ENCODE measurements around the gene FAM32A. TPM values are rescaled to one million over a fixed set of nuclear protein-coding genes. Genes with fewer than 3 reads are reported as not detected.

FAM32A gene
- total RNA-seq, 1 donor from 2014 or later: 84.4 TPM

- Mint-ChIP-seq H3K36me3 (ENCODE audit: low read depth) (no peaks in the 10 kb centered on the region), H3K4me3 (peak overlapping the region; percentile 86), H3K9me3 (no peaks in the 10 kb centered on the region), H3K4me1 (peaks cover 20% of the 10 kb centered on the region), H3K27me3 (ENCODE audit: low read depth) (no peaks in the 10 kb centered on the region), H3K27ac (ENCODE audit: unreplicated experiment) (no peak overlapping the region)
- no peak for DNase-seq (ENCODE audit: low read depth, low spot score)
- no peak for TF ChIP-seq CTCF (conservative IDR thresholded peaks at IDR 0.05)
Measured at GRCh38 chr19:16199275-16199932, 14.2 kb downstream of the FAM32A start.

GRCh38 chr19:16200038-16201010 is 15.1 kb downstream of the FAM32A start:
- no peak for DNase-seq (ENCODE audit: low read depth, low spot score)
- Mint-ChIP-seq H3K36me3 (ENCODE audit: low read depth) (no peaks in the 10 kb centered on the region), H3K9me3 (no peaks in the 10 kb centered on the region), H3K27ac (ENCODE audit: unreplicated experiment) (no peak overlapping the region), H3K27me3 (ENCODE audit: low read depth) (no peaks in the 10 kb centered on the region), H3K4me3 (peak overlapping the region; percentile 79), H3K4me1 (peaks cover 20% of the 10 kb centered on the region)
- no peak for TF ChIP-seq CTCF (conservative IDR thresholded peaks at IDR 0.05)

GRCh38 chr19:16201011-16201391 is 15.8 kb downstream of the FAM32A start:
- H3K9me3 Mint-ChIP-seq: no peaks in the 10 kb centered on the region
- no peak for DNase-seq (ENCODE audit: low read depth, low spot score)
- no peak for TF ChIP-seq CTCF (conservative IDR thresholded peaks at IDR 0.05)
- H3K4me1 Mint-ChIP-seq: peaks cover 20% of the 10 kb centered on the region
- peak overlapping the region; percentile 79 for H3K4me3 Mint-ChIP-seq
- no peaks in the 10 kb centered on the region for H3K27me3 Mint-ChIP-seq (ENCODE audit: low read depth)
- H3K36me3 Mint-ChIP-seq (ENCODE audit: low read depth): no peaks in the 10 kb centered on the region
- peak overlapping the region; percentile 69 for H3K27ac Mint-ChIP-seq (ENCODE audit: unreplicated experiment)

GRCh38 chr19:16202320-16203255 is 17.4 kb downstream of the FAM32A start:
- H3K36me3 Mint-ChIP-seq (ENCODE audit: low read depth): no peaks in the 10 kb centered on the region
- peaks cover 11% of the 10 kb centered on the region for H3K4me1 Mint-ChIP-seq
- no peaks in the 10 kb centered on the region for H3K9me3 Mint-ChIP-seq
- H3K4me3 Mint-ChIP-seq: peak overlapping the region; percentile 58
- H3K27ac Mint-ChIP-seq (ENCODE audit: unreplicated experiment): no peak overlapping the region
- no peaks in the 10 kb centered on the region for H3K27me3 Mint-ChIP-seq (ENCODE audit: low read depth)
- no peak for DNase-seq (ENCODE audit: low read depth, low spot score)
- no peak for TF ChIP-seq CTCF (conservative IDR thresholded peaks at IDR 0.05)

All from neural crest cell (in vitro differentiated cells).